HCT116 (cell line): ENCODE results near the gene LRFN2. TPM values are rescaled to one million over a fixed set of nuclear protein-coding genes. Genes with fewer than 3 reads are reported as not detected.

Experiments
- ATAC-seq: fragments of 200-7000 bp; cut with Tn5 transposase; 2 replicates; pipeline ENCODE4 v1.9.1; 2020; ENCODE audit warnings: mild to moderate bottlenecking, moderate library complexity
- BruUV-seq: library from RNA; stranded (reverse); fragments of 400-500 nt; replicated peaks from 2 replicates; lab custom pipeline; 2021; lab: Mats Ljungman, UMichigan
- CTCF ChIA-PET: fragments of 300-600 bp; sonication (Branson Sonifier 250); formaldehyde crosslinking; loops from one replicate; lab custom pipeline; 2021; ENCODE audit warnings: antibody characterized with exemption; lab: Charles Lee
- POLR2A ChIA-PET: fragments of 300-600, 350-600 bp; sonication (Branson Sonifier 250); formaldehyde crosslinking; loops from one replicate; lab custom pipeline; 2021; ENCODE audit warnings: antibody characterized with exemption; lab: Charles Lee
- RAD21 ChIA-PET, 2 experiments: fragments of 300-600 bp; sonication (Branson Sonifier 250); formaldehyde crosslinking; loops; one replicate each; lab custom pipeline; 2023; ENCODE audit warnings: low total read pairs in 2 of 2; ENCODE audit not compliant: uncharacterized antibody in 2 of 2, unreplicated experiment in 2 of 2, low non-redundant PET in 1 of 2; lab: Charles Lee
- DNase-seq: peaks from one replicate; pipeline ENCODE4 v3.0.0-alpha.2; 2010; ENCODE audit warnings: low read depth, low spot score
- H2AFZ ChIP-seq: fragments of 200-600 bp; shearing (Covaris generic), sonication (generic); 2 replicates; pipeline ENCODE4 v1.6.1; 2017; ENCODE audit warnings: low read depth, mixed run types, mixed read lengths, antibody characterized with exemption, low read length; ENCODE audit not compliant: poor library complexity, severe bottlenecking
- H3K27ac ChIP-seq: 2 replicates; pipeline ENCODE4 v1.5.1; 2012; ENCODE audit warnings: low read depth, low read length
- H3K27me3 ChIP-seq: fragments of 200-600 bp; sonication (generic); 2 replicates; pipeline ENCODE4 v1.6.1; 2016; ENCODE audit warnings: mixed run types, low read length, mixed read lengths; ENCODE audit not compliant: insufficient read depth
- H3K36me3 ChIP-seq, 2 experiments: fragments of 200-500 bp in 1 of 2; fragments of 200-600 bp in 1 of 2; sonication (Bioruptor generic) in 1 of 2; sonication (generic) in 1 of 2; 2 replicates each; pipeline versions ENCODE4 v1.5.1 to v1.6.1; 2014 to 2016; ENCODE audit warnings: low read length in 2 of 2, inconsistent platforms in 1 of 2, mixed read lengths in 1 of 2, mixed run types in 1 of 2; ENCODE audit not compliant: insufficient read depth in 2 of 2, control insufficient read depth in 1 of 2
- H3K4me1 ChIP-seq, 2 experiments: fragments of 200-600 bp in 1 of 2; sonication (generic) in 1 of 2; 2 replicates each; pipeline versions ENCODE4 v1.5.1 to v1.6.1; 2012 to 2017; ENCODE audit warnings: low read length in 2 of 2, inconsistent platforms in 1 of 2, mild to moderate bottlenecking in 1 of 2, mixed read lengths in 1 of 2, mixed run types in 1 of 2, moderate library complexity in 1 of 2; ENCODE audit not compliant: insufficient read depth in 2 of 2, control insufficient read depth in 1 of 2
- H3K4me2 ChIP-seq: fragments of 200-600 bp; sonication (generic); 2 replicates; pipeline ENCODE4 v1.6.1; 2017; ENCODE audit warnings: mixed run types, low read length, mixed read lengths
- H3K4me3 ChIP-seq, 2 experiments: fragments of 200-600 bp in 1 of 2; sonication (generic) in 1 of 2; replicated peaks in 1 of 2; 2 replicates each; pipeline ENCODE4 v1.5.1; 2011 to 2016; ENCODE audit warnings: low read length in 2 of 2, control low read depth in 1 of 2, low read depth in 1 of 2, mild to moderate bottlenecking in 1 of 2, mixed read lengths in 1 of 2, mixed run types in 1 of 2
- H3K79me2 ChIP-seq: fragments of 200-600 bp; sonication (generic); 2 replicates; pipeline ENCODE4 v1.6.1; 2017; ENCODE audit warnings: mild to moderate bottlenecking, mixed run types, low read length, moderate library complexity, mixed read lengths; ENCODE audit not compliant: insufficient read depth
- H3K9ac ChIP-seq: fragments of 200-600 bp; sonication (generic); 2 replicates; pipeline ENCODE4 v1.6.1; 2016; ENCODE audit warnings: low read length, mixed read lengths
- H3K9me2 ChIP-seq: fragments of 200-600 bp; sonication (generic), shearing (Covaris generic); 2 replicates; pipeline ENCODE4 v1.6.1; 2017; ENCODE audit warnings: mixed run types, mild to moderate bottlenecking, moderate library complexity; ENCODE audit not compliant: insufficient read depth
- H3K9me3 ChIP-seq, 2 experiments: fragments of 200-500 bp in 1 of 2; fragments of 200-600 bp in 1 of 2; sonication (Bioruptor generic) in 1 of 2; sonication (generic) in 1 of 2; 2 replicates each; pipeline ENCODE4 v1.6.1; 2014 to 2017; ENCODE audit warnings: low read length in 2 of 2, mixed read lengths in 2 of 2, inconsistent platforms in 1 of 2, low read depth in 1 of 2, mild to moderate bottlenecking in 1 of 2, mixed run types in 1 of 2, moderate library complexity in 1 of 2; ENCODE audit not compliant: control insufficient read depth in 1 of 2, insufficient read depth in 1 of 2
- H4K20me1 ChIP-seq: fragments of 200-600 bp; sonication (generic), shearing (Covaris generic); 2 replicates; pipeline ENCODE4 v1.6.1; 2017; ENCODE audit warnings: mixed run types, mild to moderate bottlenecking, moderate library complexity; ENCODE audit not compliant: insufficient read depth
- ATF3 ChIP-seq: IDR thresholded peaks from 2 replicates; pipeline ENCODE4 v1.6.1; 2012
- CBX3 ChIP-seq: IDR thresholded peaks from 2 replicates; pipeline ENCODE4 v1.6.1; 2012; ENCODE audit warnings: low read depth
- CEBPB ChIP-seq: IDR thresholded peaks from 2 replicates; pipeline ENCODE4 v1.6.1; 2012; ENCODE audit warnings: low read depth
- EGR1 ChIP-seq: IDR thresholded peaks from 2 replicates; pipeline ENCODE4 v1.6.1; 2012; ENCODE audit warnings: low read depth
- ELF1 ChIP-seq: IDR thresholded peaks from 2 replicates; pipeline ENCODE4 v1.6.1; 2012; ENCODE audit warnings: low read depth, borderline replicate concordance
- EZH2 ChIP-seq: fragments of 200-600 bp; sonication (generic); IDR thresholded peaks from 2 replicates; pipeline ENCODE4 v1.6.1; 2017; ENCODE audit warnings: antibody characterized with exemption, mixed run types
- EZH2phosphoT487 ChIP-seq: fragments of 200-600 bp; IDR thresholded peaks from 2 replicates; pipeline ENCODE4 v1.6.1; 2018; ENCODE audit warnings: antibody characterized with exemption, borderline replicate concordance
- FOSL1 ChIP-seq: IDR thresholded peaks from 2 replicates; pipeline ENCODE4 v1.6.1; 2012; ENCODE audit warnings: low read depth
- JUND ChIP-seq: IDR thresholded peaks from 2 replicates; pipeline ENCODE4 v1.6.1; 2012
- MAX ChIP-seq: IDR thresholded peaks from 2 replicates; pipeline ENCODE4 v1.6.1; 2012
- POLR2A ChIP-seq: IDR thresholded peaks from 2 replicates; pipeline ENCODE4 v1.7.0; 2011; ENCODE audit warnings: borderline replicate concordance; ENCODE audit not compliant: insufficient read depth, insufficient read length; ENCODE audit errors: extremely low read depth
- RAD21 ChIP-seq: IDR thresholded peaks from 2 replicates; pipeline ENCODE4 v1.6.1; 2012; ENCODE audit warnings: low read depth, mild to moderate bottlenecking
- SIN3A ChIP-seq: IDR thresholded peaks from 2 replicates; pipeline ENCODE4 v1.6.1; 2012; ENCODE audit warnings: low read depth
- SRF ChIP-seq: IDR thresholded peaks from 2 replicates; pipeline ENCODE4 v1.6.1; 2012; ENCODE audit warnings: low read depth
- TCF7L2 ChIP-seq: IDR thresholded peaks from 2 replicates; pipeline ENCODE4 v1.7.0; 2011; ENCODE audit warnings: borderline replicate concordance, inconsistent platforms; ENCODE audit not compliant: insufficient read depth, insufficient read length; ENCODE audit errors: extremely low read depth
- ZBTB33 ChIP-seq: IDR thresholded peaks from 2 replicates; pipeline ENCODE4 v1.6.1; 2011; ENCODE audit warnings: mild to moderate bottlenecking, low read length, moderate library complexity; ENCODE audit not compliant: insufficient replicate concordance; ENCODE audit errors: extremely low read depth
- ZFX ChIP-seq: fragments of 450-650 bp; IDR thresholded peaks from 2 replicates; pipeline ENCODE4 v1.6.1; 2017
- ZNF274 ChIP-seq: fragments of 200-500 bp; sonication (Bioruptor generic); IDR thresholded peaks from 2 replicates; pipeline ENCODE4 v1.6.1; 2014; ENCODE audit warnings: mild to moderate bottlenecking, low read depth, low read length, inconsistent platforms
- intact Hi-C: fragments of 100-400 bp; cut with micrococcal nuclease; formaldehyde crosslinking; loops from 2 replicates; pipeline ENCODE4 v1.10.0; 2022
- total RNA-seq: library from RNA; stranded (reverse); gene quantifications from one replicate; pipeline ENCODE4 v1.2.1, GENCODE V29; 2021; ENCODE audit not compliant: unreplicated experiment
- TF ChIP-seq, protein P1 (sequence below): IDR thresholded peaks from 2 replicates; pipeline ENCODE4 v1.6.1; 2012; ENCODE audit warnings: low read depth
- TF ChIP-seq, protein P2 (sequence below), 3 experiments: fragments of 200-600 bp in 1 of 3; sonication (generic) in 1 of 3; IDR thresholded peaks in 2 of 3; conservative IDR thresholded peaks in 1 of 3; 2 replicates each; pipeline ENCODE4 v1.5.1; 2012 to 2017; ENCODE audit warnings: low read depth in 2 of 3, low read length in 2 of 3, antibody characterized with exemption in 1 of 3, borderline replicate concordance in 1 of 3, control low read depth in 1 of 3, mild to moderate bottlenecking in 1 of 3, mixed read lengths in 1 of 3, mixed run types in 1 of 3, moderate library complexity in 1 of 3; ENCODE audit not compliant: insufficient read depth in 1 of 3

Gene LRFN2
- total RNA-seq, 1 experiment from 2014 or later, result not detected

- Histone ChIP-seq H2AFZ (no peak overlapping the region), H3K79me2 (no peaks in the 10 kb centered on the region), H4K20me1 (no peaks in the 10 kb centered on the region), H3K9me3 (no peaks in the 10 kb centered on the region), H3K27ac (no peak overlapping the region), H3K4me3 (no peak overlapping the region), H3K9me2 (no peaks in the 10 kb centered on the region), H3K36me3 (no peaks in the 10 kb centered on the region), H3K9ac (no peak overlapping the region), H3K4me1 (no peaks in the 10 kb centered on the region), H3K27me3 (peaks cover 6% of the 10 kb centered on the region; the same call in 1 of the 2 replicates), H3K4me2 (no peak overlapping the region)
- intact Hi-C loops, result no loop called here
- RAD21 ChIA-PET, result no interaction called here
- DNase-seq (no peak), ATAC-seq (no peak)
- POLR2A ChIA-PET, result no interaction called here
- BruUV-seq, result no TSS peak
- CTCF ChIA-PET, result interaction anchor here (1.0 kb wide), 1 partner anchor 8 kb away, joined by 3 read pairs; the partner anchor contains the start of gene LRFN2
- TF ChIP-seq SRF, result no peak
- no peak for TF ChIP-seq ATF3
- TF ChIP-seq, protein P1, sequence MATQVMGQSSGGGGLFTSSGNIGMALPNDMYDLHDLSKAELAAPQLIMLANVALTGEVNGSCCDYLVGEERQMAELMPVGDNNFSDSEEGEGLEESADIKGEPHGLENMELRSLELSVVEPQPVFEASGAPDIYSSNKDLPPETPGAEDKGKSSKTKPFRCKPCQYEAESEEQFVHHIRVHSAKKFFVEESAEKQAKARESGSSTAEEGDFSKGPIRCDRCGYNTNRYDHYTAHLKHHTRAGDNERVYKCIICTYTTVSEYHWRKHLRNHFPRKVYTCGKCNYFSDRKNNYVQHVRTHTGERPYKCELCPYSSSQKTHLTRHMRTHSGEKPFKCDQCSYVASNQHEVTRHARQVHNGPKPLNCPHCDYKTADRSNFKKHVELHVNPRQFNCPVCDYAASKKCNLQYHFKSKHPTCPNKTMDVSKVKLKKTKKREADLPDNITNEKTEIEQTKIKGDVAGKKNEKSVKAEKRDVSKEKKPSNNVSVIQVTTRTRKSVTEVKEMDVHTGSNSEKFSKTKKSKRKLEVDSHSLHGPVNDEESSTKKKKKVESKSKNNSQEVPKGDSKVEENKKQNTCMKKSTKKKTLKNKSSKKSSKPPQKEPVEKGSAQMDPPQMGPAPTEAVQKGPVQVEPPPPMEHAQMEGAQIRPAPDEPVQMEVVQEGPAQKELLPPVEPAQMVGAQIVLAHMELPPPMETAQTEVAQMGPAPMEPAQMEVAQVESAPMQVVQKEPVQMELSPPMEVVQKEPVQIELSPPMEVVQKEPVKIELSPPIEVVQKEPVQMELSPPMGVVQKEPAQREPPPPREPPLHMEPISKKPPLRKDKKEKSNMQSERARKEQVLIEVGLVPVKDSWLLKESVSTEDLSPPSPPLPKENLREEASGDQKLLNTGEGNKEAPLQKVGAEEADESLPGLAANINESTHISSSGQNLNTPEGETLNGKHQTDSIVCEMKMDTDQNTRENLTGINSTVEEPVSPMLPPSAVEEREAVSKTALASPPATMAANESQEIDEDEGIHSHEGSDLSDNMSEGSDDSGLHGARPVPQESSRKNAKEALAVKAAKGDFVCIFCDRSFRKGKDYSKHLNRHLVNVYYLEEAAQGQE, result no peak
- no peak for TF ChIP-seq ZBTB33
- TF ChIP-seq EZH2phosphoT487, result no peak
- TF ChIP-seq JUND, result no peak
- no peak for TF ChIP-seq SIN3A
- TF ChIP-seq ELF1, result no peak
- TF ChIP-seq ZNF274, result no peak
- no peak for TF ChIP-seq CBX3
- no peak for TF ChIP-seq CEBPB
- no peak for TF ChIP-seq POLR2A
- no peak for TF ChIP-seq TCF7L2
- TF ChIP-seq FOSL1, result no peak
- TF ChIP-seq, protein P2, sequence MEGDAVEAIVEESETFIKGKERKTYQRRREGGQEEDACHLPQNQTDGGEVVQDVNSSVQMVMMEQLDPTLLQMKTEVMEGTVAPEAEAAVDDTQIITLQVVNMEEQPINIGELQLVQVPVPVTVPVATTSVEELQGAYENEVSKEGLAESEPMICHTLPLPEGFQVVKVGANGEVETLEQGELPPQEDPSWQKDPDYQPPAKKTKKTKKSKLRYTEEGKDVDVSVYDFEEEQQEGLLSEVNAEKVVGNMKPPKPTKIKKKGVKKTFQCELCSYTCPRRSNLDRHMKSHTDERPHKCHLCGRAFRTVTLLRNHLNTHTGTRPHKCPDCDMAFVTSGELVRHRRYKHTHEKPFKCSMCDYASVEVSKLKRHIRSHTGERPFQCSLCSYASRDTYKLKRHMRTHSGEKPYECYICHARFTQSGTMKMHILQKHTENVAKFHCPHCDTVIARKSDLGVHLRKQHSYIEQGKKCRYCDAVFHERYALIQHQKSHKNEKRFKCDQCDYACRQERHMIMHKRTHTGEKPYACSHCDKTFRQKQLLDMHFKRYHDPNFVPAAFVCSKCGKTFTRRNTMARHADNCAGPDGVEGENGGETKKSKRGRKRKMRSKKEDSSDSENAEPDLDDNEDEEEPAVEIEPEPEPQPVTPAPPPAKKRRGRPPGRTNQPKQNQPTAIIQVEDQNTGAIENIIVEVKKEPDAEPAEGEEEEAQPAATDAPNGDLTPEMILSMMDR (IDR thresholded peaks at IDR 0.05 in 2 of 3, conservative IDR thresholded peaks at IDR 0.05 in 1 of 3; ENCODE audit: borderline replicate concordance in 1 of 3, insufficient read depth in 1 of 3, low read depth in 2 of 3, low read length in 2 of 3), result no peak
- TF ChIP-seq EZH2, result no peak
- TF ChIP-seq ZFX, result no peak
- no peak for TF ChIP-seq MAX
- no peak for TF ChIP-seq RAD21
- no peak for TF ChIP-seq EGR1
Measured at GRCh38 chr6:40579101-40579500, 8.1 kb downstream of the LRFN2 start.
